B cell (primary cell): ENCODE data around the gene TAF8. TPM values are rescaled to one million over a fixed set of nuclear protein-coding genes. Genes with fewer than 3 reads are reported as not detected.

Experiments
- ATAC-seq: fragments of 200-7000 bp; cut with Tn5 transposase; one replicate; pipeline ENCODE4 v1.10.0; 2021; ENCODE audit warnings: low read depth, mild to moderate bottlenecking, moderate number of reproducible peaks, moderate library complexity
- CTCF ChIA-PET: fragments of 350-600 bp; sonication (Branson Sonifier 250); formaldehyde crosslinking; loops from one replicate; lab custom pipeline; 2021; ENCODE audit warnings: antibody characterized with exemption, inconsistent platforms; lab: Charles Lee
- POLR2A ChIA-PET: fragments of 350-600 bp; sonication (Branson Sonifier 250); formaldehyde crosslinking; loops from one replicate; lab custom pipeline; 2021; ENCODE audit warnings: antibody characterized with exemption; lab: Charles Lee
- DNase-seq: peaks from one replicate; pipeline ENCODE4 v3.0.0; 2013
- H2AFZ ChIP-seq: 2 replicates; pipeline ENCODE4 v1.6.1; 2012; ENCODE audit warnings: mild to moderate bottlenecking, low read depth, low read length; ENCODE audit not compliant: insufficient read depth, poor library complexity, severe bottlenecking
- H3K27ac ChIP-seq, 2 donors: 1 replicate in 1 of 2; 2 replicates in 1 of 2; pipeline ENCODE4 v1.5.1; 2012 to 2013; ENCODE audit warnings: low read length in 2 of 2, mild to moderate bottlenecking in 2 of 2, moderate library complexity in 1 of 2
- H3K27me3 ChIP-seq, 4 experiments: fragments of 200-600 bp in 1 of 4; sonication (generic) in 1 of 4; replicated peaks in 1 of 4; 1 replicate in 2 of 4; 2 replicates in 2 of 4; pipeline versions ENCODE4 v1.6.1 to v1.7.0; 2013 to 2016; ENCODE audit warnings: low read length in 3 of 4, mild to moderate bottlenecking in 2 of 4, mixed read lengths in 1 of 4, moderate library complexity in 1 of 4; ENCODE audit not compliant: insufficient read depth in 4 of 4, control insufficient read depth in 3 of 4; ENCODE audit errors: control extremely low read depth in 1 of 4
- H3K36me3 ChIP-seq, 2 experiments: replicated peaks in 1 of 2; 1 replicate in 1 of 2; 2 replicates in 1 of 2; pipeline versions ENCODE4 v1.6.1 to v1.7.1; 2013; ENCODE audit warnings: low read length in 1 of 2; ENCODE audit not compliant: insufficient read depth in 2 of 2, control insufficient read depth in 1 of 2; ENCODE audit errors: control extremely low read depth in 1 of 2, extremely low read depth in 1 of 2
- H3K4me1 ChIP-seq, 2 donors: fragments of 200-600 bp in 1 of 2; sonication (generic) in 1 of 2; 1 replicate in 1 of 2; 2 replicates in 1 of 2; pipeline versions ENCODE4 v1.5.1 to v1.6.1; 2013 to 2017; ENCODE audit warnings: low read length in 2 of 2; ENCODE audit not compliant: control insufficient read depth in 2 of 2, insufficient read depth in 2 of 2
- H3K4me2 ChIP-seq: replicated peaks from 2 replicates; pipeline ENCODE3; 2012; ENCODE audit warnings: mild to moderate bottlenecking, low read depth, low read length; ENCODE audit not compliant: poor library complexity, severe bottlenecking
- H3K4me3 ChIP-seq, 5 experiments: fragments of 200-600 bp in 1 of 5; sonication (generic) in 1 of 5; 1 replicate in 3 of 5; 2 replicates in 2 of 5; pipeline versions ENCODE4 v1.5.1 to v1.7.0; 2011 to 2016; ENCODE audit warnings: low read length in 4 of 5, mild to moderate bottlenecking in 4 of 5, low read depth in 2 of 5, control low read depth in 1 of 5, moderate library complexity in 1 of 5; ENCODE audit not compliant: insufficient read depth in 1 of 5; ENCODE audit errors: control extremely low read depth in 1 of 5, extremely low read depth in 1 of 5
- H3K79me2 ChIP-seq: fragments of 200-600 bp; sonication (generic); one replicate; pipeline ENCODE4 v1.6.0; 2016; ENCODE audit warnings: low read length; ENCODE audit not compliant: control insufficient read depth, insufficient read depth
- H3K9ac ChIP-seq: fragments of 200-600 bp; sonication (generic); 2 replicates; pipeline ENCODE4 v1.6.1; 2017; ENCODE audit warnings: mild to moderate bottlenecking, low read length, moderate library complexity
- H3K9me3 ChIP-seq, 3 donors: one replicate each; pipeline versions ENCODE4 v1.6.1 to v1.7.1; 2013; ENCODE audit warnings: low read length in 2 of 3; ENCODE audit not compliant: control insufficient read depth in 2 of 3, insufficient read depth in 1 of 3; ENCODE audit errors: control extremely low read depth in 1 of 3
- H4K20me1 ChIP-seq: 2 replicates; pipeline ENCODE4 v1.6.0; 2012; ENCODE audit warnings: mild to moderate bottlenecking, low read length; ENCODE audit not compliant: insufficient read depth, control insufficient read depth, poor library complexity, severe bottlenecking
- H3K27ac Mint-ChIP-seq: one replicate; pipeline ENCODE4 v1.8.0; 2021; ENCODE audit warnings: mixed read lengths
- H3K27me3 Mint-ChIP-seq: one replicate; pipeline ENCODE4 v1.8.0; 2021; ENCODE audit warnings: mixed read lengths
- H3K4me1 Mint-ChIP-seq: one replicate; pipeline ENCODE4 v1.8.0; 2021; ENCODE audit warnings: mixed read lengths
- H3K4me3 Mint-ChIP-seq: one replicate; pipeline ENCODE4 v1.8.0; 2021; ENCODE audit warnings: mixed read lengths
- H3K9me3 Mint-ChIP-seq: one replicate; pipeline ENCODE4 v1.8.0; 2022; ENCODE audit warnings: mixed read lengths; ENCODE audit not compliant: insufficient read depth
- CTCF ChIP-seq: fragments of 200-600 bp; IDR thresholded peaks from one replicate; pipeline ENCODE4 v1.8.0; 2022; ENCODE audit warnings: antibody characterized with exemption, mild to moderate bottlenecking
- EZH2 ChIP-seq: IDR thresholded peaks from 2 replicates; pipeline ENCODE4 v1.6.1; 2012; ENCODE audit warnings: borderline replicate concordance, low read depth, mild to moderate bottlenecking, moderate library complexity, low read length; ENCODE audit not compliant: insufficient read depth, poor library complexity, severe bottlenecking
- WGBS: methylation state at CpG from one replicate; pipeline ENCODE4 v1.1.5; 2013; ENCODE audit warnings: missing lambda C conversion rate; ENCODE audit not compliant: insufficient coverage; 5-methylcytosine and 5-hydroxymethylcytosine counted together
- intact Hi-C: fragments of 100-400 bp; cut with micrococcal nuclease; formaldehyde crosslinking; loops from one replicate; pipeline ENCODE4 v1.10.0; 2022
- polyA plus RNA-seq: library from polyadenylated mRNA; depleted of rRNA; stranded (reverse); fragments of >200 nt; gene quantifications from 2 replicates; pipeline ENCODE4 v1.2.3, GENCODE V29; 2012
- total RNA-seq, 2 donors: library from RNA; stranded (reverse); fragments of 120-200 nt in 1 of 2; gene quantifications; 1 replicate in 1 of 2; 2 replicates in 1 of 2; pipeline versions ENCODE4 v1.2.3 to v1.2.4, GENCODE V29; 2013 to 2022

Gene TAF8
- total and polyA plus RNA-seq, 2 donors (not counting 1 experiment from before 2014, with no cell fraction given), result 30.6 to 67.0 TPM

GRCh38 chr6:42104095-42104803, 53.9 kb downstream of the TAF8 start:
- H3K9ac ChIP-seq, result peak overlapping the region; percentile 66
- ChIA-PET CTCF (interaction anchor here (0.7 to 2.3 kb wide), 17 partner anchors 9 to 443 kb away, joined by 3 to 11 read pairs (median 4); no protein-coding TSS in a partner anchor), POLR2A (no interaction called here)
- no peaks in the 10 kb centered on the region for H4K20me1 ChIP-seq
- Mint-ChIP-seq H3K9me3 (no peaks in the 10 kb centered on the region), H3K27me3 (peaks cover 19% of the 10 kb centered on the region), H3K4me1 (peaks cover 8% of the 10 kb centered on the region), H3K4me3 (peak overlapping the region; percentile 75), H3K27ac (peak overlapping the region; percentile 10)
- no peak overlapping the region for H3K27ac ChIP-seq
- H2AFZ ChIP-seq, result peak overlapping the region; percentile 84
- no peaks in the 10 kb centered on the region for H3K79me2 ChIP-seq
- ATAC-seq, result peak; percentile 73
- peaks cover 0 to 5% (median 0%) of the 10 kb centered on the region in 3 donors for H3K9me3 ChIP-seq
- 2% methylated on average over 65 of the region's 66 CpGs for WGBS
- intact Hi-C loops, result loop anchor here (1.0 kb wide), 2 partner anchors 62 to 324 kb away; partner anchors contain the start of gene PRICKLE4
- H3K36me3 ChIP-seq, result no peaks in the 10 kb centered on the region
- peak overlapping the region; percentile 3 to 65 (median 47) for H3K4me3 ChIP-seq
- peaks cover 6 to 11% of the 10 kb centered on the region in 2 donors for H3K4me1 ChIP-seq
- DNase-seq, result peak; percentile 81
- H3K4me2 ChIP-seq, result peak overlapping the region; percentile 91
- peak; percentile 90 for TF ChIP-seq CTCF
- no peak for TF ChIP-seq EZH2
- H3K27me3 ChIP-seq, result peaks cover 0 to 25% (median 2%) of the 10 kb centered on the region in 4 experiments

GRCh38 chr6:42104804-42105125, 54.4 kb downstream of the TAF8 start:
- Mint-ChIP-seq H3K4me3 (peak overlapping the region; percentile 59), H3K27ac (no peak overlapping the region), H3K4me1 (peaks cover 8% of the 10 kb centered on the region), H3K9me3 (no peaks in the 10 kb centered on the region), H3K27me3 (peaks cover 19% of the 10 kb centered on the region)
- Histone ChIP-seq H3K79me2 (no peaks in the 10 kb centered on the region), H3K27ac (no peak overlapping the region), H2AFZ (peak overlapping the region; percentile 84), H3K9ac (peak overlapping the region; percentile 66), H3K4me3 (peak overlapping the region in 4 of 5 experiments; percentile 37 to 65 (median 50)), H3K9me3 (peaks cover 0 to 6% (median 0%) of the 10 kb centered on the region in 3 donors), H3K27me3 (peaks cover 0 to 25% (median 2%) of the 10 kb centered on the region in 4 experiments), H4K20me1 (no peaks in the 10 kb centered on the region), H3K36me3 (no peaks in the 10 kb centered on the region), H3K4me1 (peaks cover 6 to 11% of the 10 kb centered on the region in 2 donors), H3K4me2 (peak overlapping the region; percentile 91)
- no peak for DNase-seq
- no peak for ATAC-seq
- no peak for TF ChIP-seq EZH2
- no peak for TF ChIP-seq CTCF
- ChIA-PET POLR2A (interaction anchor here (0.6 kb wide), 1 partner anchor 57 kb away, joined by 3 read pairs; no protein-coding TSS in a partner anchor), CTCF (interaction anchor here (0.7 to 2.3 kb wide), 13 partner anchors 9 to 443 kb away, joined by 3 to 11 read pairs (median 5); no protein-coding TSS in a partner anchor)
- WGBS, result 20% methylated on average over 9 of the region's 16 CpGs
- intact Hi-C loops, result loop anchor here (1.0 kb wide), 2 partner anchors 62 to 324 kb away; partner anchors contain the start of gene PRICKLE4
